Breast epithelium (tissue), 4 donors: ENCODE data around the gene TRIB2. TPM values are rescaled to one million over a fixed set of nuclear protein-coding genes. Genes with fewer than 3 reads are reported as not detected.

Source experiments
- DNase-seq, 2 donors: peaks; one replicate each; pipeline ENCODE4 v3.0.0-alpha.2; 2019; ENCODE audit warnings: low spot score in 2 of 2
- H3K27ac ChIP-seq, 2 donors: fragments of 200-600 bp; sonication (generic) in 1 of 2; one replicate each; pipeline ENCODE4 v1.5.1; 2016 to 2019; ENCODE audit warnings: mild to moderate bottlenecking in 1 of 2
- H3K27me3 ChIP-seq, 2 donors: fragments of 200-600 bp; sonication (generic) in 1 of 2; one replicate each; pipeline versions ENCODE4 v1.5.1 to v1.6.0; 2017 to 2019; ENCODE audit warnings: control low read depth in 1 of 2, mild to moderate bottlenecking in 1 of 2
- H3K36me3 ChIP-seq: fragments of 200-600 bp; one replicate; pipeline ENCODE4 v1.5.1; 2019
- H3K4me1 ChIP-seq, 2 donors: fragments of 200-600 bp; sonication (generic); one replicate each; pipeline ENCODE4 v1.5.1; 2016 to 2019; ENCODE audit warnings: control low read depth in 1 of 2
- H3K4me3 ChIP-seq, 3 donors: fragments of 200-600 bp; sonication (generic); 1 replicate in 2 of 3; 2 replicates in 1 of 3; pipeline ENCODE4 v1.5.1; 2016 to 2019; ENCODE audit warnings: mild to moderate bottlenecking in 3 of 3, moderate library complexity in 2 of 3
- H3K9me3 ChIP-seq, 2 donors: fragments of 200-600 bp; sonication (generic) in 1 of 2; one replicate each; pipeline ENCODE4 v1.5.1; 2016 to 2019; ENCODE audit warnings: control low read depth in 1 of 2
- POLR2A ChIP-seq: fragments of 450-650 bp; IDR thresholded peaks from one replicate; pipeline ENCODE4 v1.6.1; 2016; ENCODE audit warnings: antibody characterized with exemption, mild to moderate bottlenecking, moderate library complexity
- POLR2AphosphoS5 ChIP-seq, 3 donors: sonication (generic); formaldehyde crosslinking; IDR thresholded peaks; one replicate each; pipeline ENCODE4 v1.6.1; 2017; ENCODE audit warnings: antibody characterized with exemption in 3 of 3
- intact Hi-C: fragments of 100-400 bp; cut with DNase I; formaldehyde crosslinking; loops from one replicate; pipeline ENCODE4 v1.15.1; 2023; ENCODE audit warnings: low total_unique reads
- total RNA-seq, 3 donors: library from RNA; depleted of rRNA; stranded (reverse); fragments of >200 nt; gene quantifications; one replicate each; pipeline ENCODE4 v1.1.0, GENCODE V29; 2016
- TF ChIP-seq, protein P1 (sequence below), 3 donors: fragments of 450-650 bp; IDR thresholded peaks; one replicate each; pipeline ENCODE4 v1.5.1; 2016 to 2017; ENCODE audit warnings: antibody characterized with exemption in 3 of 3, mild to moderate bottlenecking in 3 of 3, moderate library complexity in 3 of 3

The TRIB2 gene
- total RNA-seq, 3 donors from 2014 or later: 17.6 to 62.9 (median 49.6) TPM

GRCh38 chr2:12761104-12761503 lies 44.4 kb downstream of the TRIB2 start:
- Histone ChIP-seq H3K27me3 (no peaks in the 10 kb centered on the region), H3K4me3 (no peak overlapping the region), H3K27ac (no peak overlapping the region), H3K4me1 (no peaks in the 10 kb centered on the region), H3K9me3 (no peaks in the 10 kb centered on the region), H3K36me3 (no peaks in the 10 kb centered on the region)
- intact Hi-C loops: no loop called here
- TF ChIP-seq POLR2AphosphoS5 (IDR thresholded peaks at IDR 0.05): no peak
- TF ChIP-seq, protein P1, sequence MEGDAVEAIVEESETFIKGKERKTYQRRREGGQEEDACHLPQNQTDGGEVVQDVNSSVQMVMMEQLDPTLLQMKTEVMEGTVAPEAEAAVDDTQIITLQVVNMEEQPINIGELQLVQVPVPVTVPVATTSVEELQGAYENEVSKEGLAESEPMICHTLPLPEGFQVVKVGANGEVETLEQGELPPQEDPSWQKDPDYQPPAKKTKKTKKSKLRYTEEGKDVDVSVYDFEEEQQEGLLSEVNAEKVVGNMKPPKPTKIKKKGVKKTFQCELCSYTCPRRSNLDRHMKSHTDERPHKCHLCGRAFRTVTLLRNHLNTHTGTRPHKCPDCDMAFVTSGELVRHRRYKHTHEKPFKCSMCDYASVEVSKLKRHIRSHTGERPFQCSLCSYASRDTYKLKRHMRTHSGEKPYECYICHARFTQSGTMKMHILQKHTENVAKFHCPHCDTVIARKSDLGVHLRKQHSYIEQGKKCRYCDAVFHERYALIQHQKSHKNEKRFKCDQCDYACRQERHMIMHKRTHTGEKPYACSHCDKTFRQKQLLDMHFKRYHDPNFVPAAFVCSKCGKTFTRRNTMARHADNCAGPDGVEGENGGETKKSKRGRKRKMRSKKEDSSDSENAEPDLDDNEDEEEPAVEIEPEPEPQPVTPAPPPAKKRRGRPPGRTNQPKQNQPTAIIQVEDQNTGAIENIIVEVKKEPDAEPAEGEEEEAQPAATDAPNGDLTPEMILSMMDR (IDR thresholded peaks at IDR 0.05): no peak
- TF ChIP-seq POLR2A: no peak
- DNase-seq: no peak

DNA sequence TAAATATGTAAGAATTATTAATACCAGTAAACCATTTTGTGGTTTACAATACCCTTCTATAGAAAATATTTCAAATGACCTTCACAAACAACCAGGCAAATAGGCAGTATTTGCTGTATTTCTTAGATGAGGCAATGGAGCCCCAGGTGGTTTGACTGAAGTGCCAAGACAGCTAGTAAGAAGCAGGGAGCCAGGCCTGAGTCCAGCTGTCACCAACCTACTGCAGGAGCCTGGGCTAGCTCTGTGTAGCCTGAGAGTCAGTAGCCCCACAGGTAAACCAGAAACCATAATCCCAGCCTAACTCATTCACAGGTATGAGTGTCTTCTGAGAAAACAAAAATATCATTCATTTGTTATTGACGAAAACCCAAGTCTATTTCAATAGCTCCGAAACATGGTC lies 45.6 kb downstream of the TRIB2 start:
- Histone ChIP-seq H3K4me3 (no peak overlapping the region), H3K36me3 (no peaks in the 10 kb centered on the region), H3K9me3 (no peaks in the 10 kb centered on the region), H3K27me3 (no peaks in the 10 kb centered on the region), H3K27ac (no peak overlapping the region), H3K4me1 (no peaks in the 10 kb centered on the region)
- intact Hi-C loops: no loop called here
- TF ChIP-seq, protein P1 (IDR thresholded peaks at IDR 0.05): no peak
- no peak for TF ChIP-seq POLR2A
- no peak for TF ChIP-seq POLR2AphosphoS5 (IDR thresholded peaks at IDR 0.05)
- no peak for DNase-seq

DNA sequence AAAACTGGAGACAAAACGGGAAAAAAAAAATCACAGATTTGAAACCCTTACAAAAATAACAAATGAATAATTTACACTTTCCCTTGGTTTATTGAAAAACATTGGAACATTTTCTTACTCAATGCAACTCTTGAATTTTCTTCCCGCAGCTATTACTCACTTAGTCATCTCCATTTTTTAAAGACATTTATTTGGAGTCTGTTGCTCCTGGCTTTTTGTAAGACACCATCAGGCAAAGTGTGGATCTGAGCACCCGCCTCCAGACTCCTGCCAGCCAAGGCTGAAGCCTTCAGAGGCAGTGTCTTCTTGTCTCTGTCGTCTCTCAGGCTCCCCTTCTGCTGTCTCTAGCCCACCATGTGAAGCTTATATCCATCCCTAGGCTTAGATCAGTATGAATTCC lies 46.2 kb downstream of the TRIB2 start:
- H3K36me3 ChIP-seq: no peaks in the 10 kb centered on the region
- DNase-seq: no peak

DNA sequence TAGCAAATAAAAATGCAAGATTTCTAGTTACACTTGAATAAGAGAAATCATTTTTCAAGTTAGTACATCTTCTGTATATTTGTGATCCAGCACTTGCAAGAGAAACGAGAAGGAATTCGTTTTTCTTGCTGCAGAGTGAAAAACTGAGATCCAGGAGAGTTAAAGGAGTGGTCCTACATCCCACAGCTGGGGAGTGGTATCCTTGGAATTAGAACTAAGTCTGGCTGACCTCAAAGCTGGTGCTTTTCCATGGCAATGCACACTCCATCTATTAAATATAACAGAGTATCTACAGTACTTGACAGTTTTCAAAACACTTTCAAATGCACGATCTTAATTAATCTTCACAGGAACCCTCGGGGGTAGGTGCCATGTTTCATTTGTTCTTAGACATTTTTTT lies 46.8 kb downstream of the TRIB2 start:
- no peaks in the 10 kb centered on the region for H3K4me1 ChIP-seq
- no peak overlapping the region for H3K27ac ChIP-seq
- intact Hi-C loops: no loop called here
- no peak for DNase-seq
- no peak for TF ChIP-seq POLR2A
- TF ChIP-seq, protein P1 (IDR thresholded peaks at IDR 0.05): no peak
- no peak for TF ChIP-seq POLR2AphosphoS5 (IDR thresholded peaks at IDR 0.05)
- no peaks in the 10 kb centered on the region for H3K27me3 ChIP-seq
- H3K4me3 ChIP-seq: no peak overlapping the region
- no peaks in the 10 kb centered on the region for H3K9me3 ChIP-seq
- no peaks in the 10 kb centered on the region for H3K36me3 ChIP-seq

More for the DNA sequence above, 46.2 kb downstream of the TRIB2 start:
- Histone ChIP-seq H3K27me3 (no peaks in the 10 kb centered on the region), H3K4me1 (no peaks in the 10 kb centered on the region), H3K27ac (no peak overlapping the region), H3K4me3 (no peak overlapping the region), H3K9me3 (no peaks in the 10 kb centered on the region)
- TF ChIP-seq POLR2AphosphoS5 (IDR thresholded peaks at IDR 0.05) (no peak), POLR2A (no peak)
- TF ChIP-seq, protein P1 (IDR thresholded peaks at IDR 0.05): no peak
- intact Hi-C loops: no loop called here

DNA sequence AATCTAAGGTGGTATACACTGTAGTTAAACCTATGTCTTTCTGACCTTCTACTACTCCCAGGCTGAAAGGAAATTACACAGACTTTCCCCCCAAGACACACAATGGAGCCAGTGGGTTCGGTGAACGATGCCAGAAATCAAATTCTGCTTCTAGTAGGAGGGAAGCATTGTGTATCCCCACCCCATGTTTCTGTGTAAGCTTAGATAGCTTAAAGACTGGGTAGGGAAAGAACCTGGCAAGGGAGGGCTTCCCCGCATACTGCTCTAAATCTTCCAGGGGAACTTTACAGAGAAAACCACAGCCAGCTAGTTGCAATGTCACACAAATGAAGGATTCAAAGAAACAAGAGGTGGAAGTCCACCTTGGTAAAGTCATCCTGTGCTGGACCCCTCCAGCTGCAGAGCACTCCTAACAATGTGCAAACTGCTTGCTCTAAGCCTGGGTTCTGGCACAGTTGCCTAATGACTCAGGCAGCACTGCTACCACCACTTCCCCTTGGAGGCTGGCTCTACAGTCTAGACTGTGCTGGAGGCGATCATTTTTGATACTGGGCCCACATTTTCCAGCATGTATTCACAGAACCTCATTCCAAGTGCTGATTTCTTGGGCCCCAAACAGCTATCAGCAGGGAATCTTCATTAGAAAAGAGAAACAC lies 47.5 kb downstream of the TRIB2 start:
- Histone ChIP-seq H3K36me3 (no peaks in the 10 kb centered on the region), H3K9me3 (no peaks in the 10 kb centered on the region), H3K27me3 (no peaks in the 10 kb centered on the region), H3K4me3 (no peak overlapping the region), H3K4me1 (no peaks in the 10 kb centered on the region), H3K27ac (no peak overlapping the region)
- DNase-seq: no peak
- intact Hi-C loops: no loop called here
- TF ChIP-seq POLR2A: no peak
- TF ChIP-seq, protein P1 (IDR thresholded peaks at IDR 0.05): no peak
- TF ChIP-seq POLR2AphosphoS5 (IDR thresholded peaks at IDR 0.05): no peak
